GM19455 (cell line): ENCODE results near the gene C19orf85.
"Not testable (repeated sequence)": the region's sequence is repeated elsewhere in the genome, so short reads cannot be mapped to it uniquely, and the experiment has no call there.

Experiments
- ATAC-seq: cut with Tn5 transposase; IDR thresholded peaks from one replicate; pipeline ENCODE4 v1.9.1; 2021; ENCODE audit not compliant: unreplicated experiment

Gene C19orf85

DNA sequence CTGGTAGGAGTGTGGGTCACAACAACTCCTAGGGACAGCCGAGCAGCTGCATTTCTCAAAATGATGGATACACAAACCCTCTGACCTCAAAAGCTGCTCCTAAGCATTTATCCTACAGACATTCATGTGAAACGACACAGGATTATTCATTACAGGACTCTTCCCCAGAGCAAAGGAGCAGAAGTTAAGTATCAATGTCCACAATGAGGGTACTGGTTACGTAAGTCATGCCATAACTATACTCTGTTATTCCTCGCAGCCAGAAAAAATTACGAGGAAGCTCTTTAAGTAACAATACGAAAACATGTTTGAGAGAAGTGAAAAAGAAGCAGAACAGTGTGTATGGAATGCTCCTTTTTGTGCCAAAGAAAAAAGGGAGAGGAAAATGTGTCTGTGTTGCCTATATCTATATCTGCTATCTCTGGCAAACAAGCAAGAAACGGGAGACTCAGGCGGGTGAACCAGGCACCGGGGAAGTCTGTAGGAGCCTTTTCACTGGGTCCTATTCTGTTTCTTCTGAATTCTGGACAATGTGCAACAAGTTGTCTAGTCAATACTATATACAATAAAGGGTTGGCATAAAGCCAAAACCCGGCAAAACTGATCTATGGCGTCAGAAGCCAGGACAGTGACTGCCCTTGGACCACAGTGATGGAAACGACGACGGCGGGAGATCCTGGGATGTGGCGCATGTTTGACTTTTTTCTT is 4.4 kb downstream of the C19orf85 start:
- no peak for ATAC-seq

DNA sequence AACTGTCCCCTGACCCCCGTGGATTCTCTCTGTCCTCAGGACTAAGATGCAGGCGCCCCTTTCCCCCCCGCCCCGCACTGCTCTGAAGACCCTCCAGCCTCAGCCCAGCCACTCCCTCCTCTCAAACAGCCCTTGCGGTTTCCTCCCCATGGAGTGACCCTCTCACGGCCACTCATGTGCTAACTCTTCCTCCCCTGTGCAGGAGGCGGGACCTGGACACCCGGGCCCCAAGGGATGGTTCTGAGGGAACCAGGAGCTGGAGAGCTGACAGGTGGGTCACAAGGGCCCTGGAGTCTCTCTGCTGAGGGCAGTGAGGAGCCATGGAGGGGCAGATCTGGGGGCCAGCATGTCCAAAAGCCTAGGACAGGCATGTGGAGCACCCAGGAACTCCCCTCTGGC is 5.0 kb downstream of the C19orf85 start:
- ATAC-seq, result no peak

DNA sequence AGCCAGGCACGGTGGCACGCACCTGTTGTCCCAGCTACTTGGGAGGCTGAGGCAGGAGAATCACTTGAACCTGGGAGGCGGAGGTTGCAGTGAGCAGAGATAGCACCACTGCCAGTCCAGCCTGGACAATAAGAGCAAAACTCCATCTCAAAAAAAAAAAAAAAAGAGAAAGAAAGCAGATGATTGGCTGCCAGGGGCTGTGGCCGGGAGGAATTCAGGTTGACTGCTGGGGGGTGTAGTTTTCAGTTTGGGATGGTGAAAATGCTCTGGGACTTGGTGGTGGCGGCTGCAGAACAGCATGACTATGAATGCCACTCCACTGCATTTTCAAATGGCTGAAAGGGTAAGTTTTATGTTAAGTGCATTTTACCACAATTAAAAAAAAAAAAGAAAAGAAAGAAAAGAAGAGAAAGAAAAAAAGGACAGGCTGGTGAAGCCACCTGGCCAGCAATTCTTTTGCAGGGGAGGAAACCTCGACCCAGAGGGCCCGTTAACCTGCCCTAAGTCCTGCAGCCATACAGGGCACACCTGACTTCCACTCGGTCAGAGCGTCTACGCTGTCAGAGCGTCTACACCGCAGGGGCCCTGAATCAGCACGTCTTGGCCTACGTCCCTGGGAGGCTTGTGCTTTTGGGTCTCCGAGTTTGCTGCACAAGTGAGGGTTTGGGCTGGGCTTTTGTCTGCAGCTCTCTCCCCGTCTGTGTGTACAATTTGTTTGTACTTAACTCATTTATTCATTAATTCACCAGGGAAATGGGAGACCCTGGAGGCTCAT is 6.7 kb downstream of the C19orf85 start:
- ATAC-seq, result no peak

DNA sequence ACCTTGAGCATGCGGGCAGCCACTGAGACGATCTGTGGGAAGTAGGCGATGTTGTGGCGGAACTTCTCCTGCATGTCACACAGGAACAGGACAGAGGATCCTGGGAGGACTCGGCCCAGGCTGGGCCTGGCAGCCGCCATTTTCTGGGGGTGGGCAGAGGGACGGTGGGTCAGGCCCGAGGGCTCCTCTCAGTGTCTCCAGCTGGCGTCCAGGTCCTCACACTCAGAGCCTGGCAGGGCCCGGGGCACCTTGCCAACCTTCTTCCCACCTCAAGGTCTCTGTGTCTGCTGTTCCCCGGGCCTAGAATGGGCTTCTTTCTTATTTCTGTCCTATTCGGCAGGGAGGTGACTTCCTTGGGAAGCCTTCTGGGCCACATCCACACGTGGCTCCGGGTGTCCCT is 8.2 kb downstream of the C19orf85 start:
- no peak for ATAC-seq

DNA sequence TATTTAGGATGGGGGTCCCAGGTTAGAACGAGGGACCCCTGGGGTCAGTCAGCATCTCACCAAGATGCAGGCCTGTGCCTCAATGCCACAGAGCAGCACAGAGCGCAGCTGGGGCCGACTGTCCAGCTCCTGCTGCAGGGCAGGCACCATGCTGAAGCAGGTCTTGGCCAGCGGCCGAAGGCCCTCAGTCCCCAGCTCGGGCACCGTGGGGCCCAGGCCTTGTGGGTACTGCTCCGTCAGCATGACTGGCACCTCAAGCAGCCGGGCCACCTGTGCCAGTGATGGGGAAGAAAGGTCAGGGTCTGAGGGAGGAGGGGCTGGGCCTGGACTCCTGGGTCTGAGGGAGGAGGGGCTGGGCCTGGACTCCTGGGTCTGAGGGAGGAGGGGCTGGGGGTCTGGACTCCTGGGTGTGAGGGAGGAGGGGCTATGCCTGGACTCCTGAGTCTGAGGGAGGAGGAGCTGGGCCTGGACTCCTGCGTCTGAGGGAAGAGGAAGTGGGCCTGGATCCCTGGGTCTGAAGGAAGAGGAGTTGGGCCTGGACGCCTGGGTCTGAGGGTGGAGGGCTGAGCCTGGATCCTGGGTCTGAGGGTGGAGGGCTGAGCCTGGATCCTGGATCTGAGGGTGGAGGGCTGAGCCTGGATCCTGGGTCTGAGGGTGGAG is 8.8 kb downstream of the C19orf85 start:
- ATAC-seq, result no peak

DNA sequence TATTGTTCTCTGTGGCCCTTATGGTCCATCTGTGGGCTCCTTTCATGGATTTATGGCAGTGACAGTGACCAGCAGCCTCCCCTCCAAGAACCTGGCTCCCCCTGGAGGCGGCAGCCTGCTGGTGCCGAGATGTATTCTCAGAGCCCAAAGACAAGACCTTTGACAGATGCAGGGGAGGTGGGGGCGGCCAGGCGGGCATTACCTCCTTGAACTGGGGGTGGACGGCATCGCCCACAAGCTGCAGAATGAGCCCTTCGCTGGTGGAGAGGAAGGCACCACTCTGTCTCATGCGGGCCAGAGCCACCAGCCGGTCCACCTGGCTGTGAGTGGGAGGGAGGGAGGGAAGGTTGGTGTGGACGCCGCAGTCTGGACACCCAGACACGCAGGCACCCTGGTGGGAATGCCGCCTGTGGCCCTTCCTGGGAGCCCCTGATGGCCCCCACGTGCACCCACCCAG is 9.7 kb downstream of the C19orf85 start:
- no peak for ATAC-seq

DNA sequence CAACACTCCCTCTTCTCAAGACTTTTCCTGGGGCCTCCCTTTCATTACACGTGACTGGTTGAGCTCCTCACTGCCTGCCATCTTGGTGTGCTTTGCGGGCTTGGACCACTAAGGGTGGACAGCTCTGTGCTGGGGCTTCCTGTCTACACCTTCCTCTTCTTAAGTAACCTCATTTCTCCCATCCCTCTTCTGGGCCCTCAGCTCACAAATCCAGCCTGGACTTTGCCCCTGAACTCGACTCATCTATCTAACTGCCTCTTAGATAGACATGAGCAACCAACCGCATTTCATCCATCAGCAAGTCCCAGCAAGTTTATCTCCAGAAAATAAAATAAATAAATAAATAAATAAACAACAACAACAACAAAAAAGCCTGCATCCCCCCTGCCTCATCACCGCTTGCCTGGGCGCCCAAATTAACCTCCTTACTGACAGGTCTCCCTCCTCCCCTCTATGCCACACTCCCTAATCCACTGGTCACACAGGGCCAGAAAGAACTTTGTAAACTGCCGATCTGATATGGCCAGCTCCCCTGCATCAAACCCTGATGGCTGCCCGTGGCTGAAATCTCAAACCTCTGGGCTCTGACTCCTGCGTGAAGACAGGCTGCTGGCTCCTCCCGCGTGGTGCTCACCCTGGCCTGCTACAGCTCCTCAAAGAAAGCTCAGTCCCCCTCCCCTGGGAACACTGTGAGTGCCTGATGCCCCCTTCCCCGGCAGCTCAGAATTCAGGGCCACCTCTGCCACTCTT is 10.9 kb downstream of the C19orf85 start:
- no peak for ATAC-seq

DNA sequence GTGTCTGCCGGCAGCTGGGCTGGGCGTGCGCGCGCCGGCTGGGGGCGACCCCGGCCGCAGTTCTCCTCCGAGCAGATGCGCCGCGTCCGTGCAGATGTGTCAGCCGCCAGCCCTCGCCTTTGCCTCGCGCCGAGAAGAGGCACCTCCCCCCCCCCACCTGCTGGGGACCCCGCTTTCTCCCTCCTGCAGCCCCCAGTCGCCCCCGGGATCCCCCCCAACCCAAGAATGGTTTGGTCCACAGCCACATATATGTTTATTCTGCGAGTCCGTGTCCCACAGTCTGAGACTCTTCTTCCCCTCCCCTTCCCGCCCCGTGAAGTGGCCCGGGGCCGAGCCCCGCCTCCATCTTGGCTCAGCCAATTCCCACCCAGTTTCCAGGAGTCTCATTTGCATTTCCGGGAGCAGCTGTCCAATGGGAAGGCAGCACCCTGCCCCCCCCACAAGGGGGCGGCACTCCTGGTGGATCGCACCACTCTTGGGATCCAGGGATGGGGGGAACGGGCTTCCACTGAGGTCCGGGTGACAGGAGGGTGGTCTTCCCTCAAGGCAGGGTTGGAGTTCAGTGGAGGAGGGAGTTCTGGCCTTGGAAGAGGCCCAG is 11.7 kb downstream of the C19orf85 start:
- ATAC-seq, result no peak

DNA sequence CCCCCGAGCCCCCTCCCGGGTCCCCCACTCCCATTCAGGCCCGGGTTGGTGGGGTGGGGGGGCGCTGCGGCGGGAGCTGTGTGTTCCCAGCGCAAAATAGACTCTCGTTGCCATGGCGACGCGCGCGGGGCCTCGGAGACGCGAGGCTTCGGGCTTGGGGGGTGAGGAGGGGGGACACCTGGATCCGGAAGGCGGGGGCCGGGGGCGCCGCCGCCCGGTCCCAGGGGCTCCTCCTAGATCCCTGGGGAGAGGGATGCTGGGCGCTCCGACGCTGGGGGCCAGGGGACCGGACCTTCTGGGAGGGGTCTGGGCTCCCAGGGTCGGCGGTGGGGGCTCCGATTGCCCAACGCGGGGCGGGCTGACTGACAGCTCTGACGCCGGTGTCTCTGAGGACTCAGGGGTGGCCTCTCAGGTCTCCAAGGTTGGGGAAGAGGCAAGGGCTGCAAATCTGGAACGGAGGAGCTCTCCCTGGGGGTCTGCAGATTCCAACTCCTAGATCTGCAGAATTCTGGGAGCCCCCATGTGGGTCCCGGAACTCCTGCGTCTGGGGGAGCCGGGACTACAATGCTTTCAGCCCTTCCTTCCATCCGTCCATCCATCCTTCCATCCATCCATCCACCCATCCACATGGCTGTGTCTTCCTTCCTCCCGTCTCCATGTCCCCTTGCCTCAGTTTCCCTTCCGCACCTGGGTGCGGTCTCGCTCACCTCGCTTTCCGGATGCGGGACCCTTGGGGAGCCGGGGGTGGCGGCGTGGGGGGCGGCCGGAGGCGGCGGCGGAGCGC is 12.4 kb downstream of the C19orf85 start:
- ATAC-seq, result no peak

DNA sequence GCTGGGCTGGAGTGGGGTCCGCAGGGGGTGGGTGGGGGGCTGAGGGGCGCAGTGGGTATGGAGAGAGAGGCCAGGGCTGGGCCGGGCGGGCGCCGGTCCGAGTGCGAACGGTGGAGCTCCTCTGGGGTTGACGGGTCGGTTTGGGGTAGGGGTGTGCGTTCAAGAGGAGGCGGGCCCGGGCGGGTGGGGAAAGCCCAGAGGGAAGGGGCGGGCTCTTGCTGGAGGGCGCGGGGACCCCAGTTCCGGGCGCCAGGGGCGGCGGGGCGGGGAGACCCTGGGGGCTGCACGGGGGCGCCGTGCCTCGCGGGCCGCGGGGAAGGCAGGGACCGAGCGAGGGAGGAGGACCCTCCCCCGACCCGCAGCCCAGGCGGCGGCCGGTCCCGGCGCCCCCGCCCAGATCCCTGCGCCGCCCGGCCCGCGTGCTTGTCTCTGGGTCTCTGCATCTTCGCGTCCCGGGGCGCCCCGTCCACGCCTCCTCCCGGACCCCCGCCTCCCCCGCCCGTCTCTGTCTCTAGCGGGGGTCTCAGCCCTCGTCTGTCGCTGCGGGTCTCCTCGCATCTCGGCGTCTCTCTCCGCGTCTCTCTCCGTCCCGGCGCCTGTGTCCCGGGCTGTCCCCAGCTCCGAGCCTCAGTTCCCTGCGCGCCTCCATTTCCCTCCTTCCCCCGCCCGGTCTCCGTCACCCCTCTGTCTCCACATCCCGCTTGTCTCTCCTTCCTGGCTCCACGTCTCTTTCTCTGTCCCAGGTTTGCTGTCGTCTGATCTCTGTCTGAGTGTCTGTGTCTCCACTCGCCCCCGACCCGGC is 13.2 kb downstream of the C19orf85 start:
- no peak for ATAC-seq

DNA sequence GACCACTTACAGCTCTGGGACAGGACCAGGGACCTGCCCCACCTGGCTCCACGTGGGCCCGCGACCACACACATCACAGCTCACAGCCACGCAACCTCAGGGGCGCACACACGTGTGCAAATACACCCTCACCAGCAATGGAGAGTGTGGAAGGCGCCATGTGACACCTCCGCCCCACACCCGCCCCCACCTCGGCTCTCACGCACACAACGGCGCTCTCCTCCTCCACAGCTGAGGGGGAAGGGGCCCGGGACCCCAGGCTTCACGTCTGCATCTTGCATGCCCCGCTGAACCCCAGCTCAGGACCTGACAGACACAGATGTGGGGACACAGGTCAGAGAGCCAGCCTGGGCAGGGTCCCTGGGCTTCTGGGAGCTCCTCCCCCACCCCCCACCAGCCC is 15.1 kb downstream of the C19orf85 start:
- ATAC-seq, result no peak

DNA sequence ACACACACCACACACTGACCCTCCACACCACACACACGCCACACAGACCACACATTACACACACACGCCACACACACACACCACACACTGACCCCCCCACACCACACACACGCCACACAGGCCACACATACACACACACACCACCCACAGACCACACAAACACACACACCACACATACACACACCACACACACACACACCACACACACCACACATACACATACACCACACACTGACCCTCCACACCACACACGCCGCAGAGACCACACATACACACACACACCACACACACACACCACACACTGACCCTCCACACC is 16.4 kb downstream of the C19orf85 start:
- ATAC-seq, result not testable (repeated sequence)

DNA sequence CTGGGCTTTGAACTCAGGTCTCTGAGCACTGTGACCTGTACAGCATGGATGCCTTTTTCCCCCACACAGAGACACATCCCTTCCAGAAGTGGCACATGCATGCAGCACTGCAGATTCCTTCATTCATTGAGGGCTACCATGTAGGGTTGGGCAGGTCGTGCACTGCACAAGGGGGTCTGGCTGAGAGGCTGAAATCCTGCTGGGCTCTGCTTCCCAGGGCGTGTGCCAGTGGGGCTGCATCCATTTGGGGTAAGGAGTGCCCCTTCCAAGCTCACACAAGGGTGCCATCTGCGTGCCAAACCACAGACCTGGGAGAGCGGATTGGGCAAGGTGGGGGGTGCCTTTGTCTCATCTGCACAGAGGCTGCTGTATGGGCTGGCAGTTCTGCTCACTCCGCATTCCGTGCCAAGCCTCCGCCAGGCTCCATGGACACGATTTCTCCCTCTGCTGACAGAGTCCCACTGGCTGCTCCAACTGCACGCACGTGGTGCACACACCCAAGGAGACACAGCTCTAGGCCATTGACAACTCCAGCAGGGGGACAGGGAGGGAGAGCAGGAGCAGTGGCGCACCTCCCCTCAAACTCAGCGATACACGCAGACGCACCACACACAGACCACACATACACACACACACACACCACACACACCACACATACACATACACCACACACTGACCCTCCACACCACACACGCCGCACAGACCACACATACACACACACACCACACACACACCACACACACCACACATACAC is 17.0 kb downstream of the C19orf85 start:
- no peak for ATAC-seq

DNA sequence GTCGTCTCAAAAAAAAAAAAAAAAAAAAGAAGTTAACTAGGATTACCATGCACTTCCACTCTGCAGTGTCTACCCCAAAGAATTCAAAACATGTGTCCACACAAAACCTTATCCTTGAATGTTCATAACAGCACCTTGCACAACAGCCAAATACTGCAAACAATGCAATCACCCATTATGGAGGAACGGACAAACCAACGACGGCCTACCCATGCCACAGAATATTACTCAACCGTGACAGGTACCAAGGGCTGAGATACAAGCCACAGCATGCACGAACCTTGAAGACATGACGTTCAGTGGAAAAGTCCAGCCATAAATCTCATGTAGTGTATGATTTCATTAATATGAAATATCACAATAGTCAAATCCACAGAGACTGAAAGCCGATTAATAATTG is 18.5 kb downstream of the C19orf85 start:
- ATAC-seq, result no peak

DNA sequence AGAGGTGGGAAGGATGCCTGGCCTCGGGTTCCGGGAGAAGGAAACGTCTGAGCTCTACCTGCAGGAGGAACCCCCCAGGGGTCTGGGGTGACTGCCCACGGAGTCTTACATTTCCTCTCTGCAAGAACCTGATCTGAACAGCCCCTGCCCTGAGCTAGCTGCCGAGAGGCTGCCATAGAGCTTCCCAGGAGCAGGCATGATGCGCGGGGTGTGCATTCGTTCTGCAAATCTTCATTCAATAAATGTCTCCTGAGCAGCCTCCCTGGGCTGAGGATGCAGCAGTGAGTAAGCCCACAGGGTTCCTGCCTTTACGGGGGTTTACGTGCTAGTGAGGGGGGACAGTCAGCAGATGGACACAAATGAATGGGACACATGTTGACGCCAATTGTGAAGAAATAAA is 19.9 kb downstream of the C19orf85 start:
- no peak for ATAC-seq

DNA sequence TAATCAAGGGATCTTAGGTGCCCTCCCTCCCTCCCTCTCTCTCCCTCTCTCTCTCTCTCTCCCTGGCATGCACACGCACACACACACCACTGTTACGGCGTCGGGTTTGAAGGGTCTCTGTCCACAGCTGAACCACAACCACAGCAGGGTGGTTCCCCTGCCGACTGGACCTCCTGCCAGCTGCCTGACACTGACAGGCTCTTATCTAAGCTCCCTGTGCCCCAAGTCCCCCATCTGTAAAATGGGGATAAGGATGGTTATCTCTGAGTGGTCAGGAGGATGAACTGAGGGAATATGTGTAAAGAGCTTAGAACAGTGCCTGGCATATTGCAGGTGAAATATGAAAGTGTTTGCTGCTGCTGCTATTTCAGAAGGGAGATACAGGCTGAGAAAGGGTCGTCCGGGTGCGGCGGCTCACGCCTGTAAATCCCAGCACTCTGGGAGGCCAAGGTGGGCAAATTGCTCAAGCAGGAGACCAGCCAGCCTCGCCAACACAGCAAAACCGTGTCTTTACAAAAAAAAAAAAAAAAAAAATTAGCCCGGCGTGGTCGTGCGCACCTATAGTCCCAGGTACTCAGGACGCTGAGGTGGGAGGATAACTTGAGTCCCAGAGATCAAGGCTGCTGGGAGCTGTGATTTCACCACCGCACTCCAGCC is 20.6 kb downstream of the C19orf85 start:
- no peak for ATAC-seq

DNA sequence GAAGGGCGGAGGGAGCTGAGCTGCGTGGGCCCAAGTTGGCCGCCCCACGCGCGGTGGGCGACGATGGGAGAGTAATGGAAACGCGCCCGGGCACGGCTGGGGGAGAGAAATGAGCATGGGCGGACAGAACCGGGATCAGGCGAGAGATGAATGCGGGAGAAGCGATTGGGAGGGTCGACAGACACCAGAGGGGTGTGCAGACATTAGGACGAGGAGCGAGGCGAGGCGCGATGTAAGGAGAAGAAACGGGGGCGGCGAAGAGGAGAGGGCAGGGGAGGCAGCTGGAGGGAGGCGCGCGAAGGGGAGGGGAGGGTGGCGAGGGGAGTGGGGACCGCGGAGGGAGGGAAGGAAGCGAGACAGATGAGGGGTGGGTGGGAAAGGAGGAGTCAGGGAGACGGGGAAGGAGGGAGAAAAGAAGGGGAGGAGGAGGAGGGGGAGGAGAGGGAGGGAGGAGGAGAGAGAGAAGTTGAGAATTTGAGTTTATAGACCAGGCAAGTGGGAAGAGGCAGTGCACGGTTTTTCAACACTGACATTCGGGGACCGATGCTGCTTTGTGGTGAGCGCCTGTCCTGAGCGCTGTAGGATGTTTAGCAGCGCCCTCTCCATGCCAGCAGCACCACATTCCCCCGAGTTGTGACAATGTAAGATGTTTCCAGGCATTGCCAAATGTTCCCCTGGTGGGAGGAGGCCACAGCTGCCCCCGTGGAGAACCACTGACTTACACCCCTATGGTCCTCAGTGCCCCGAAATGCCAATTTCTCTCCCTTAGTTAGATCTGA is 21.3 kb downstream of the C19orf85 start, which contains the start of gene SHISA7:
Gene SHISA7 (minus strand): TSS at position 256 of the 779 bp plus-strand sequence. CDS start 437 bp downstream, outside the sequence.
- no peak for ATAC-seq
